Measurements from ENCODE around the gene PADI3.
A peak's percentile ranks its signal among the peaks of the same experiment; 100 is the strongest.
"Not testable (repeated sequence)": the region's sequence is repeated elsewhere in the genome, so short reads cannot be mapped to it uniquely, and the experiment has no call there.

Gene PADI3

DNA sequence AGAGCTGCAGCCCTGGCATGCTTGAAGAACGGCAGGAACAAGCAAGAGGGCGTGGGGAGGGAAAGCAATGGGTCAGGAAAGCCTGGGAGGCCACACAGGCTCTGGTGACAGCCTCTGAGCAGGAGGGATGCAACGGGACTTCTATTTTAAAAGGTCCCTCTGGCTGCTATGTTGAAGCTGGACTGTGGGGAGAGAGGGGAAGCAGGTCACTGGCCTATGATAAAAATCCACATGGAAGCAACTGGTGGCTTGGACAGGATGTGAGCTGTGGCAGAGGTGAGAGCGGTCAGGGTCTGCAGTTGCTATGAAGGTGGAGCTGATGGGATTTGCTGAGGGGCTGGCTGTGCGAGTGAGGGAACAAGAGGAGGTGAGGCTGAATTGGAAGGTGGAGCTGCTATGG, 32.8 kb upstream of the PADI3 start:
- DNase-seq: no peak

DNA sequence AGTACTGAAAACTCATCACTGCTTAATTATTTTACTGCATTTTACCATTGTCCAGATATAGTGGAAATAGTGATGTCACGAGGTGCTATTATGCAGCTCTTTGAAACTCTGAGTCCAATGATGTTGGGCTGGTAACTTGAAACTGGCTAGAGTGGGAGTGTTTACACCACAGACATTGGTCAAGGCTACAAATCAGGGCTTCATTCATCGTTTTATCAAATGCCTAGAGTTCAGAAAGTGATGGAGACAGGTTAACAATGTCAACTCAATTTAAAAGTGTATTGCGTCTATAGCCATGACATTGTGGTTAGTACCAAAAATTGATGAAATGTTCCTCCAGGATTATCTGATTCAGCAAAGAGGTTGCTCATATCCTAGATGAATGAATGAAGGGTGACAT, 31.3 kb upstream of the PADI3 start:
- DNase-seq: no peak

DNA sequence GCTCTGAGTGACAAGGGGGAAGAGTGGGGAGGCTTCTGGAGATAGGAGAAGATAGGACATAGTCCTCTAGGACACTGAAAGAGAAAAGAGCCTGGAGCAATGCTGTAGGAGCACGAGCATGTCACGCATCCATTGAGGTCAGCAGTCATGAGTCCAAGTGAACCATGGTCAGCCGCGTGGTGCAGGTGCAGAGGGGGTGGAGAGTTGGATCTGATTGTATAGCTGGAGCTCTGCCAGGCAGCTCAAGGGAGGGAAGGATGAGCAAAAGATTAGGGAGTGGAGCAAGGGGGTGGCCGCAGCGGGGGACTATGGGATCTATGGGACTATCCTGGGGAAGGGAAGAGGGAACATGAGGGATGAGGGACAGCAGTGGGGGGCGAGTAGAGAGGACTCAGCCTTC, 30.0 kb upstream of the PADI3 start:
- no peak for DNase-seq

DNA sequence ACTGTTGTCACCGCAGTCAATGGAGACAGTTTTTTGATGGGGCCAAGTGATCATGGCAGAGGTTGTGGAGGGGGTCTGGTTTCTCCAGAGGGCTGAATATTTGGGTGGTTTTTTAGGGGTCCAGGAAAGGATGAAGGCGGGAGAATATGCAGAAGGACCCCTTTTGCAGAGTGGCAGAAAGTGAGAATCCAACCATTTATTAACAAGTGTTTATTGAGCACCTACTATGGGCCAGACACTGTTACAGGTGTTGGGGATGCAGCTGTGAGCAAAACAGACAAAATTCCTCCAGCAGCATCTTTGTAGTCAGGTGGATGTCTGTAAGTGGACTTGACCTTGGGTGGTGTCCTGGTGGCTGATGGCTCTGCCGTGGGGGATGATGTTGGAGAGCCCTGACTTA, 28.6 kb upstream of the PADI3 start:
- DNase-seq: no peak

DNA sequence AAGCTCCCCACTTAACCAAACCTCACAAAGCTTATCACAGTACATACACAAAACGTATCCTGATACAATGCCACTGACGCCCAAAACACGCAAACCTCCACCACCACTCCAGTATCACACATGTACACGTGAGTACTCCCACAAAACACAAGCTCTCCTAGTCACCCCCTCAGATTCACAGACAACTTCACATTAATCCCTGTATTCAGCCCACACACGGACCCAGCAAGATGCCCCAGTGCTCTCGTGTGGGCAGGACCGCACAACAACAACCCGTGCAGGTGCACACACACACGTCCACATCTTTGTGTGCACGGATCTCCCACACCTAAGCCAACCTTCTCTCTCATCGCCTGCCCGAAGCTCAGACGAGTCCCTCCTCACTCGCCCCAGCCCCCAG, 26.3 kb upstream of the PADI3 start:
- no peak for DNase-seq

DNA sequence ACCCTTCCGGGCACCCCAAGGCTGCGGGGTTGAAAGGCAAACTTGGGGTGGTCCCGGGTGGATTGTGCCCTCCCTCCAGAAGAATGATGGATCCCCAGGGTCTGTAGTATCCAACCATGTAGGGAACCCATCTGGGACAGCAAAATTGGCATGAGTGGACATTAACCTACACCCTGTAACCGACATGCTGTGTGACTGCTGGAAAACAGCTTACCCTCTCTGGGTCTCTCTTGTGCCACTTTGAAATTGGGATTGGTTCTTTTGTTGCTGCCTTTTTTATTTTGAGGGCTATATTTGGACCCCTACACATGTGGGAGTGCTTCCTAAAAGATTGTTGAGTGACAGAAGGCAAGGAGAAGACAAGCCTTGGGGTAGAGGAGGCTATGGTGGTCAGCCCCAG, 24.5 kb upstream of the PADI3 start:
- no peak for DNase-seq

DNA sequence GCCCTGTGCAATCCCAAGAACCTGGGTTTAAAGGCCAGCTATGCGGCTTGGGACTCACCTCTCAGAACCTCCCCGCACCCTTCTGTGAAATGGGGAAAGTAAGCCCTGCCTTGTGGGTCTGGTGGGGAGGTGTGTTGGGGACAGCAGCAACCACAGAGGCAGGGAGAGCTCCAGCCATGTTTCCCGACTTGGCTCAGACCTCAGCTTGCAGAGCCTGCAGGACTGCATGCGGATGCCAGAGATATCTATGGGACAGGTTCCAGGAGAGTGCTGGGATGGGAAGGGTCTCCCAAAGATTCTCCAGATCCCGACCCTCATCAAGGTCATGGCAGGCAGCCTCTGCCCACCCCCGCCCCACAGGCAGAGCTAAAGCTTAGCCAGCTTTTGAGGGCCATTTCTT, 23.8 kb upstream of the PADI3 start:
- DNase-seq: no peak

DNA sequence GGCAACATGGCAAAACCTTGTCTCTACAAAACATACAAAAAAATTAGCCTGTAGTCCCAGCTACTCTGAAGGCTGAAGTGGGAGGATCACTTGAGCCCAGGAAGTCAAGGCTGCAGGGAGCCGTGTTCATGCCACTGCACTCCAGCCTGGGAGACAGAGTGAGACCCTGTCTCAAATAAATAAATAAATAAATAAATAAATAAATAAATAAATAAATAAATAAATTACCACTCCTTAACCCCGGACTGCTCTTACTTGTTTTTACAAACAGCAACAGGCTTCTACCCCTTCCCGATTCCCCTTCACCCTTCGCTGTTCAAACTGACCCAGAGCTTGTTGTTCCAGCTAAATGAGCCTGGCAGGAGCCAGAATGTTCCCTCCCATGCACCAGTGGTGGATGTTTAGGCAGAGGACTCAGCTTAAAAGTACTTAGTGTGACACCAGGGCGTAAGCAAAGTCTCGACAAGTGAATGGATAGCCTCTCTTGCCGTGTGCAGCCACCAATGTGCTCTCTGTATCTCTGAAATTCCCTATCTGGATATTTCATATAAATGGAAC, 21.5 kb upstream of the PADI3 start:
- DNase-seq: no peak

DNA sequence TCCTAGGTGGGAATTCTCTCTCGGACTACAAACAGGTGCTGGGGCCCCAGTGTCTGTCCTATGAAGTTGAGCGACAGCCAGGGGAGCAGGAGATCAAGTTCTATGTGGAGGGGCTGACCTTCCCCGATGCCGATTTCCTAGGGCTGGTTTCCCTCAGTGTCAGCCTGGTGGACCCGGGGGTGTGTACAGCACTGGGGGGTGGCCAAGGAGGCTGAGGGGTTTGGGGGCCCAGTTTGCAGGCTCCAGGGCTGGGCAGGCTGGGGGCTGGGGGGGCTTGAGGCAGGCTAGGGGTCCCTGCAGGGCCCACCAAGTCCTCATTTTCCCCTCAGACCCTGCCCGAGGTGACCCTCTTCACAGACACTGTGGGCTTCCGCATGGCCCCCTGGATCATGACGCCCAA, 20.3 kb upstream of the PADI3 start:
- no peak for DNase-seq

DNA sequence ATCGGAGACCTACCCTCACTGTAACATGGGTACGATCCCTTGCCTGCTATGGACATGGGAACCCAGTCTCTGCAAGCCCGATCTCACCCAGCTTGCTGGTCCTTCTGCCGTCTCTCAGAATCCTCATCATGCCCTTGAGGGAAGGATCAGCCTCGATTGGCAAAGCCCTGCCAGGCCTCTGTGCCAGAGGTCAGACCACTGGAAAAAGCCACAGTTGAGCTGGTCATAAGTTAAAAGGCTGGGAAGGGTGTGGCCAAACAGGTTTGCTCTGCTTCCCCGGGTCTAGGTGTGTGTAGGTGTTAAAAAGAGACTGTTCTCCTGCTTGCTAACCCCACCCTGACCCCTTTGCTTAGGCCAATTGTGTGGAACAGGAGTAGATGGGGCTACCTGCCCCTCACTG, 19.5 kb upstream of the PADI3 start:
- no peak for DNase-seq

DNA sequence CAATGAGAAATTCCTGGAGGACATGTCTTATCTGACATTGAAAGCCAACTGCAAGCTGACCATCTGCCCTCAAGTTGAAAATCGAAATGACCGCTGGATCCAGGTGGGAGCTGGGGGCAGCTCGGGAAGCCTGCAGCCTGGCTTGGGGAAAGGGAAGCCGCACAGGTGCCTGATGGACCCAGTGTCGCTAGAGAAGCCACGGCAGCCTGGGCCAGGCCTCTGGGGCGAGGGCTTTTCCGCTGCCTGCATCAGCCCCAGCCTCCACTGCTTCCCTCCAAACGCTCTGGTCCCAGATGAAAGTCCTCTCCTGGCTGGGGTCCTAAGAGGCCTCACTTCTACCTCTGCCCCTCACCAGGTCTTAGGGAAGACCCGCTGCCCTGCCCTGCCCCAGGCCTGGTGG, 18.8 kb upstream of the PADI3 start:
- no peak for DNase-seq

DNA sequence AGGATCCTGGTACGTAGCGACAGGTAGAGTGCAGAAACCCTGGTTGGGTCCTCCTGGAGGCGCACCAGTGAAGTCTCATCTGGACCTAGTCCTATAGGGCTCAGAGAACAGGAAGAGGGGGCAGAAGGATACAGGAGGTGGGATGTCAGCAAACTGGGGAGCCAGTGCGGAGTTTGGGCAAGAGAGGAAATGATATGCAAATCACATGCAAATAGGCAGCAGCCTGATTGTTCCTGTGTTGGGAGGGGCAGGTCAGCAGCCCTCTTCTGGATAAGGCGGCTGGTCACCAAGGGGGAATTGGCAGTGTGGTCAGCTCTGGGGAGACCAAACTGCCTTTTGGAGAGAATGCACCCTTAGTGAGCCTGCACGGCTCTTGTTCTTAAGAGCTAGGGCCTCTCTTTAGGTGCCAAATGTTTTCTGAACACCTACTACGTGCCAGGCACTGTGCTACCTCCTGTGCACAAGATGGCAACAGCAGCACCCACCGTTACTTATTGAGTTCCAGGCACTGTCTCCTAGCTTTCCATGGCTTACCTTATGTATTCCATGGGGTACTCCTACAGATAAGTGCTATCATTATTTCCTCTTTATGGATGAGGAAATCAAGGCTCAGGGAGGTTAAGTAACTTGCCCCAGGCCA, 18.1 kb upstream of the PADI3 start:
- no peak for DNase-seq

DNA sequence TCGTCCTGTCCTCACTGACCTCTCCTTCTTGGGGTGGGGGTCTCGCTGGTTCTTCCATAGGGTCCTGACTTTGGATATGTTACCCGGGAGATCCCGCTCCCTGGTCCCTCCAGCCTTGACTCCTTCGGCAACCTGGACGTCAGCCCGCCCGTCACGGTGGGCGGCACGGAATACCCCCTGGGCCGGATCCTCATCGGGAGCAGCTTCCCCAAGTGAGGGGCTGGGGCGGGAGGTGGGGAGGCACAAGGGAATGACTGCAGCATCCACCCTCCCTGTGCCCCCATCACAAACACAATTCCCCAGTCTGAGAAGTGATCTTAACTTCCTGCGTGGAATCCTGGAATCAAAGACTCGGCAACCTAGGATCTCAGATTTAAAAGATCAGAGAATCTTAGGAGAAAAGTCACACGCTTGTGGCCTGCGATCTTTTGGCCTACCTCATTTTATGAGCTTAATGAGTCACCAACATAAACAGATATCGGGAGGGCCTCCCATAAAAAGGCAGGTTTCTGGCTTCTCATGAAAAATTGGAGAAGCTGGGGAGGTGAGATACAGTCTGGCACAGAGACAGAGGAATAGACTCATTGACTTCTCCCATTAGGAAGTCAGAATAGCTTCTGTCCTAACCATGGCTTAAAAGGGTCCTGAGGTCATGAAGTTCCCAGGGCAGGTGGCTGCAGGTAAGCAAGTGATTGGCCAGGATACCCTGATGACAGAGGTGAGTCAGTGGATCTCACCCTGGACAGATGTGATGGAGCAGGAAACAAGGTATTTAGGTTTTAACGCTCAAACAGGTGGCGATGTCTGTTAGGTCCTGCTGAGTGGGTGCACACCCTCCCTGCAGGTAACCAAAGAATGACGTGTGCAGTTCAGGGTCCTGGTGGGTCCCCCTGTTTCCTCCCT, 15.9 kb upstream of the PADI3 start:
- DNase-seq: no peak

DNA sequence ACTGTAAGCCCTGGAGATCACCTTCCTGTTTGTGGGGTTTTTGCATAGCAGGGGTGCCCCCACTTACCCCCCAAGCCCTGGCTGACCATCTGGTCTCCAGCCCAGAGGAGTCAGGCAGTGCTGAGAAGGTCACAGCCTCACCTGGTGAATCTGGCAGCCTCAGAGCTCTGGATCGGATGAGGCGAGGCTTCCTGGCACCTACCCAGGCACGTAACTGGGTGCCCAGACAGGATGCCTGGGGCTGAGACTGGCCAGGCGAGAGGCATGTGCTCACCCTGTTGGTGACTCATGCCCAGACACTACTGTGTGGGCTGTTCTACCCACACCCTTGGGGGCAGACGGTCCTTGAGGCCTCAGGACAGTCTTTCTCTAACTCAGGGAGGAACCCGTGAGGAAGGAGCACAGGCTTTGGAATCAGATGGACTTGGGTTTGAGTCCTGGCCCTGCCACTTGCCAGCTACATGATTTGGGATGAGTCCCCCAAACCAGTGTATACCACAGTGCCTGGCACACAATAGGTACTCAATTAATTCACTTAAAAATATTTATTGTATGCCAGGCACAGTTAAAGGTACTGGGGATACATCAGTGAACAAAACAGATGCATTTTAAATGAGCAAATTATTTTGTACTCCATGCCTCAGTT, 15.1 kb upstream of the PADI3 start:
- DNase-seq: no peak

DNA sequence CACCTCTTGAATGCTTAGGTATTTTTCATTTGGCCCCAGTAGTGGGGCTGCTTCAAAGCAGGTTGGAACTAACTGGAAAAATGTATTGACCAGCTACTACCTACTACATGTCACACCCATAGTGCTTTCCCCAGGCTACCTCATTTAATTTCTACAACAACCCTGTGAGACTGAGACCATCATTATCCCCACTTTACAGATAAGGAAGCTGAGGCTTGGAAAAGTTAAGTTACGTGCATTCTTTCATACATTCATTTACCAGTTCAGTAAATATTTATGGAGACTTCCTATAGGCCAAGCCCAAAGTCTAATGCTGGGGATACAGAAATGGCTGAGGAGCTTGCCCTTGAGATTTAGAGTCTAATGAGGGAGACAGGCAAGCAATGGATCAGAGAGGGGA, 14.5 kb upstream of the PADI3 start:
- DNase-seq: no peak

DNA sequence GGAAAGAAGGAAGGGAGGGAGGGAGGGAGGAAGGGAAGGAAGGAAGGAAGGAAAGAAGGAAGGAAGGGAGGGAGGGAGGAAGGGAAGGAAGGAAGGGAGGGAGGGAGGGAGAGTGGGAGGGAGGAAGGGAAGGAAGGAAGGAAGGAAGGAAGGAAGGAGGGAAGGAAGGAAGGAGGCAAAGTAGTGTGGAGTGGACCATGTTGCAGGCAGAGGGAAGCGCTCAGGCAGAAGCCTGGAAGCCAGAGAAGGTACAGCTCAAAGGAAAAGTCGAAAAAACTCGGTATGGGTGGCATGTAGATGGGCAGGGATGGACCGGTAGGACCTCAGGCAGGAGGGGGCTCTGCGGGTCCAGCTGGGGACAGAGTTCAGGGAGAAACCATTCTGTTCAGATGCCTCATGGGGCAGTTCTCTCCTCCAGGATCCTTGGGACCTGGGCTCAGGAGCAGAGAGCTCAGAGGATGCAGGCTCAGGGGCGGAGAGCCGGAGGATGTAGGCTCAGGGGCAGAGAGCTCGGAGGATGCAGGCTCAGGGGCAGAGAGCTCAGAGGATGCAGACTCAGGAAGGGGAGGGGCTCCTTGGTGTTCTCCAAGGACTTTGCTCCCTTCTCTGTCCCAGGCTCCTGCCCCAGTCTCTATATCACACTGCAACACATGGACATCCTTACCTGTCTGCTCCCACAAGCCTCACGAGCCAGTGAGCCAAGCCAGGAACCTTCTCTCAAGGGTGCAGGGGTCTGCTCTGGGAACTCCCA, 13.6 kb upstream of the PADI3 start:
- DNase-seq: no peak

DNA sequence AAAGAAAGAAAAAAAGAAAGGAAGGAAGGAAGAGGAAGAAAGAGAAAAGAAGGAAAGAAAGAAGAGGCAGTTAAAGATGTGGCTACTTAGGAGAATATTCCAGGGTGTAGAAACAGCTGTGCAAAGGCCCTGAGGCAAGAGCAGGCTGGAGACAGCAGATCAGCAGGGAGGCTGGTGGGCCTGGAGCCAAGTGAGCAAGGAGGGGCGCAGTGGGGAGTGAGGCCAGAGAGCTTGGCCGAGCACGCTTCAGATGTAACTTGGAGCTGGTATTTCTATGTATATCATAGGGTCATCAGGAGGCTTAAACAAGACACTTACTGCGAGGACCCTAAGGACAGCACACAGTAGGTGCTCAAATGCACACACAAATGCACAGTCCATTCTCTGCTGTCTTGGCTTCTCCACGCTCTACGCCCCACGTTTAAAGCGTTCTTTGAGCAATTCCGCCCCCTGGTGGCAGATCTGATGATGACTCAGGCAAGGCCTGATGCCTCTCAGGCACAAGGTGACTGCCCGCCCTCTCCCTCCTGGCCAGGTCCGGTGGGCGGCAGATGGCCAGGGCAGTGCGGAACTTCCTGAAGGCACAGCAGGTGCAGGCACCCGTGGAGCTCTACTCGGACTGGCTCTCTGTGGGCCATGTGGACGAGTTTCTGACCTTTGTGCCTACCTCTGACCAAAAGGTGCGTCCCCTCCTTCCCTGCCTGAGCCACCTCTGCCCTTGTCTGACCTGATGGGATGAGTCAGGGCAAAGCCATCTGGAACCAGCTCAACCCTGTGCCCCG, 11.9 kb upstream of the PADI3 start:
- peak; percentile 30 for DNase-seq

DNA sequence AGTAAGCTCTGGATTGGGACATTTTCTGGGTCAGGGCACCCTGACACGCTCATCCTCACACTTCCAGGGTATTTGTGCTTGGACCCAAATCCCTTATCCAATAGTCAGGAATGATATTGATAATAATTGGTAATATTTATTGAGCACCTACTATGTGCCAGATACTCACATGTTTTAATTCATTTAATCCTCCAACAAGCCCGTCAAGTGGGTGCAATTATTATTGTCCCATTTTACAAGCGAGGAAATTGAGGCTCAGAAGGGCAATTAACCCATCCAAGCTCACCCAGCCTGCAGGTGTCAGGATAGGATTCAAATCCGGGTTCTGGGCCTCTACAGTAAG, 11.4 kb upstream of the PADI3 start:
- DNase-seq: no peak

DNA sequence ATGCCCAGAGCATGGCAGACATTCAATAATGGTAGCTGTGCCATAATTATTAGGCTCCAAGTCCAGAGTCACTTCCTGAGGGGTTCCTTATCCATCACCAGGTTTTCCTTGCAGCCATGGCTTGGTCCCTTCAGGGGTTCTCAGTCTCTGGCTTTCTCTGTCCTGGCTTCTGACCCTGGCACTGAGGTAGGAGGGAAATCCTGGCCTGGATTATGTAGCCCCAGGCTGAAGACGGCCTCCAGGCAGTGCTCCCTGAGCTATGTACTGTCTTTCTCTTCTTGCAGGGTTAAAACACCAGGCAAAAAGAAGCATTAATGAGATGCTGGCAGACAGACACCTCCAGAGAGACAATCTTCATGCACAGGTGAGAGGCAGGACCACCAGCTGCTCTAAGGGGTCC, 9.5 kb upstream of the PADI3 start:
- DNase-seq: peak; percentile 45

DNA sequence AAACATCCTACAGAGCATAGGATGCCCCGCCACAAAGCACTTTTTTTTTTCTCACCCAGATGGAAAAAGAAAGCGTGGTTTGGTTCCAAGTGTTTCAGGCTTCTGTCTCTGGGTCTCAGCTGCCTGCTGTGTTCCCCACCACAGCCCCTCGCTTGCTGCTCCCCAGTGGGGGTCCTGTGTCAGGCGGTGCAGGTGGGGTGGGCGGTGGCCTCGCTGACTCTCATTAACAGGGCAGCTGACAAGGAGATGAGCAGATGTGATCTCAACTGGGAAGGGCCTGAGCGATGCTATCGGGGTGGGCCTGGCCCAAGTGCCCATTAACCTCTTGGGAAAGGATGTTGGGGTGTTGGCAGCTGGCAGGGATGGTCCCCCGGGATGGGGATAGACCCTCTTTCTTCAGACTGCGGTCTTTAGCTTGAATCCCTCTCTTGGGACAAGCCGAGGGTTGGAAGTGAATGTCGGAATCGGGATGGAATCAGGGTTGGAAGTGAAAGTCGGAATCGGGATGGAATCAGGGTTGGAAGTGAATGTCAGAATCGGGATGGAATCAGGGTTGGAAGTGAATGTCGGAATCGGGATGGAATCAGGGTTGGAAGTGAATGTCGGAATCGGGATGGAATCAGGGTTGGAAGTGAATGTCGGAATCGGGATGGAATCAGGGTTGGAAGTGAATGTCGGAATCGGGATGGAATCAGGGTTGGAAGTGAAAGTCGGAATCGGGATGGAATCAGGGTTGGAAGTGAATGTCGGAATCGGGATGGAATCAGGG, 7.7 kb upstream of the PADI3 start:
- not testable (repeated sequence) for DNase-seq

DNA sequence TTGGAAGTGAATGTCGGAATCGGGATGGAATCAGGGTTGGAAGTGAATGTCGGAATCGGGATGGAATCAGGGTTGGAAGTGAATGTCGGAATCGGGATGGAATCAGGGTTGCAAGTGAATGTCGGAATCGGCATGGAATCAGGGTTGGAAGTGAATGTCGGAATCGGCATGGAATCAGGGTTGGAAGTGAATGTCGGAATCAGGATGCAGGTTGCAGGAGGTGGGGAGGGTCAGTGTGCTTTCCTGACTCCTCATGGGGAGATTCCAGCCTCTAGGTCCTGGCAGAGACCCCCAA, 7.2 kb upstream of the PADI3 start:
- not testable (repeated sequence) for DNase-seq

DNA sequence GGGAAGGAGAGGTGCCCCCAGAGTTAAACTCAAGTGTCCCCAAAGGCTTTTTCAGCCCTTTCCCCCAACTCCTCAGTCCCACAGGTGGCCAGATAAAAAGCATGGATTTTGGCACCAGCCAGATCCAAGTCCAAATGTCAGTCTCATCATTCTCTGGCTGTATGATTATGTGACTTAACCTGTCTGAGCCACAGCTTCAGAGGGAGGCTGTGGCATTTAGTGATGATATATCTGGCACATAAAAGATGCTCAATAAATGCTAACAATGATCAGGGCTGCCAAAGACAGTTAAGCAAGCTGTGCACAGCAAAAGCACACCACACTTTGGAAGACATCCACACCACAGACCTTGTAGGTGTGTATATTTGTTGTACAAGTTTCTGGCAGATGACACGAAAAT, 5.6 kb upstream of the PADI3 start:
- no peak for DNase-seq
